ENCODE data around the gene DOHH. TPM values are rescaled to one million over a fixed set of nuclear protein-coding genes. Genes with fewer than 3 reads are reported as not detected.

Gene DOHH
- total and polyA plus RNA-seq, 2 experiments from 2014 or later: 19.0 to 34.7 TPM

DNA sequence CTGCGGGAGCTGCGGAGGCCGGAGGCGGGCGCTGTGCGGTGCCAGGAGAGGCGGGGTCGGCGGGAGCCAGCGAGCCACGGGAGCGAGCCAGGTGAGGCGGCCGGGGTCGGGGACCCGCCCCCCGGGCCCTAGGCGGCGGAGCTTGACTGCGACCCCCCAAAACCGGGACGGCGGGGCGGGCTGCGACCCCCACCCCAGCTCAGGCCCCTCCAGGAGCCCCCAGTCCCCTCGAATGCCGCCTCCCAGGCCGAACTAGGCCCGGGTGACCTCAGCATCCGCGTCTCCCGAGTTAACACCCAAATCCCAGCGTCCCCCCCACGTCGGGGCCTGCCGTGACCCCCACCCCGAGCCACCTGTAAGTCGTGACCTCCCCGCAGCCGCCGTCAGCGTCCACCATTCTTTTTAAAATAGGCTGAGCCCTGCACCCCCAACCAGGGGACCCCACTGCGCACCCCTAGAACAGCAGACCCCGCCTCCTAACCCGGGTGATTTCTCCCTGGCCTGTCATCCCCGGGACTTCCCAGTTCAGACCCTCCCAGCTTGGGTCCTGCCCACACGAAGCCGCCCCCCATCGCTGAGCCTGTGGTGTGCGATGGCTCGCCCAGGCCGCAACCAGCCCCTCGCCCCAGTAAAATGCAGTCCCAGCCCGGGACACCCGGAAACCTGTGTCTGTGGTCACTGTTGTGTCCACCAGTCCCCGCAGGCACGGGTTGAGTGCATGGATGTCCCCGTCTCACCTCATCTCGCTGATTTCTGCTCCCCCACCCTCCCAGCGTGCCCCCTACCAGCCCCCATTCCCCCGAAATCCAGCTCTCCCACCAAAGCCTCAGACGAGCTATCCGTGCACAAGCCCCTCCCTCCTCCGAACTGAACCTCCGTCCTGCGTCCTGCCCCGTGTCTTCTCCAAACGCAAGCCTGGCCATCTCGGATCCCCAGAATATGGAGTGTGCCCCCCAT lies 6.2 kb upstream of the DOHH start:
- Histone ChIP-seq H3K4me3 (peak overlapping the region; percentile 86), H3F3A (replicated peaks; ENCODE audit: low read depth) (no peaks in the 10 kb centered on the region), H3K4me1 (ENCODE audit: insufficient read depth) (peaks cover 15% of the 10 kb centered on the region), H3K36me3 (ENCODE audit: insufficient read depth) (no peaks in the 10 kb centered on the region), H2AFZ (peak overlapping the region; percentile 43; the same call in 1 of the 2 replicates), H3K9me2 (ENCODE audit: insufficient read depth) (no peaks in the 10 kb centered on the region), H3K27ac (ENCODE audit: low read depth) (no peak overlapping the region), H3K4me2 (peak overlapping the region; percentile 97), H4K20me1 (replicated peaks; ENCODE audit: insufficient read depth) (peaks cover 7% of the 10 kb centered on the region; the same call in 1 of the 2 replicates), H3K79me2 (replicated peaks; ENCODE audit: insufficient read depth) (peaks cover 33% of the 10 kb centered on the region), H3K27me3 (ENCODE audit: insufficient read depth) (no peaks in the 10 kb centered on the region)
- TF ChIP-seq NANOG (IDR thresholded peaks at IDR 0.05; ENCODE audit: borderline replicate concordance) (no peak), ZNF114 (CRISPR knock-in tag; IDR thresholded peaks at IDR 0.05) (no peak), EZH2 (IDR thresholded peaks at IDR 0.05; ENCODE audit: low read depth, unreplicated experiment) (no peak), ZNF331 (CRISPR knock-in tag; IDR thresholded peaks at IDR 0.05; ENCODE audit: low read depth) (no peak), POLR2AphosphoS5 (IDR thresholded peaks at IDR 0.05; ENCODE audit: low read depth) (no peak), CREB1 (CRISPR knock-in tag; IDR thresholded peaks at IDR 0.05; ENCODE audit: low read depth) (no peak)
- TF ChIP-seq, protein P1, sequence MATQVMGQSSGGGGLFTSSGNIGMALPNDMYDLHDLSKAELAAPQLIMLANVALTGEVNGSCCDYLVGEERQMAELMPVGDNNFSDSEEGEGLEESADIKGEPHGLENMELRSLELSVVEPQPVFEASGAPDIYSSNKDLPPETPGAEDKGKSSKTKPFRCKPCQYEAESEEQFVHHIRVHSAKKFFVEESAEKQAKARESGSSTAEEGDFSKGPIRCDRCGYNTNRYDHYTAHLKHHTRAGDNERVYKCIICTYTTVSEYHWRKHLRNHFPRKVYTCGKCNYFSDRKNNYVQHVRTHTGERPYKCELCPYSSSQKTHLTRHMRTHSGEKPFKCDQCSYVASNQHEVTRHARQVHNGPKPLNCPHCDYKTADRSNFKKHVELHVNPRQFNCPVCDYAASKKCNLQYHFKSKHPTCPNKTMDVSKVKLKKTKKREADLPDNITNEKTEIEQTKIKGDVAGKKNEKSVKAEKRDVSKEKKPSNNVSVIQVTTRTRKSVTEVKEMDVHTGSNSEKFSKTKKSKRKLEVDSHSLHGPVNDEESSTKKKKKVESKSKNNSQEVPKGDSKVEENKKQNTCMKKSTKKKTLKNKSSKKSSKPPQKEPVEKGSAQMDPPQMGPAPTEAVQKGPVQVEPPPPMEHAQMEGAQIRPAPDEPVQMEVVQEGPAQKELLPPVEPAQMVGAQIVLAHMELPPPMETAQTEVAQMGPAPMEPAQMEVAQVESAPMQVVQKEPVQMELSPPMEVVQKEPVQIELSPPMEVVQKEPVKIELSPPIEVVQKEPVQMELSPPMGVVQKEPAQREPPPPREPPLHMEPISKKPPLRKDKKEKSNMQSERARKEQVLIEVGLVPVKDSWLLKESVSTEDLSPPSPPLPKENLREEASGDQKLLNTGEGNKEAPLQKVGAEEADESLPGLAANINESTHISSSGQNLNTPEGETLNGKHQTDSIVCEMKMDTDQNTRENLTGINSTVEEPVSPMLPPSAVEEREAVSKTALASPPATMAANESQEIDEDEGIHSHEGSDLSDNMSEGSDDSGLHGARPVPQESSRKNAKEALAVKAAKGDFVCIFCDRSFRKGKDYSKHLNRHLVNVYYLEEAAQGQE (IDR thresholded peaks at IDR 0.05; ENCODE audit: unreplicated experiment): no peak
- TF ChIP-seq, protein P2, sequence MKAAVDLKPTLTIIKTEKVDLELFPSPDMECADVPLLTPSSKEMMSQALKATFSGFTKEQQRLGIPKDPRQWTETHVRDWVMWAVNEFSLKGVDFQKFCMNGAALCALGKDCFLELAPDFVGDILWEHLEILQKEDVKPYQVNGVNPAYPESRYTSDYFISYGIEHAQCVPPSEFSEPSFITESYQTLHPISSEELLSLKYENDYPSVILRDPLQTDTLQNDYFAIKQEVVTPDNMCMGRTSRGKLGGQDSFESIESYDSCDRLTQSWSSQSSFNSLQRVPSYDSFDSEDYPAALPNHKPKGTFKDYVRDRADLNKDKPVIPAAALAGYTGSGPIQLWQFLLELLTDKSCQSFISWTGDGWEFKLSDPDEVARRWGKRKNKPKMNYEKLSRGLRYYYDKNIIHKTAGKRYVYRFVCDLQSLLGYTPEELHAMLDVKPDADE (IDR thresholded peaks at IDR 0.05): no peak
- Mint-ChIP-seq H3K4me3 (peak overlapping the region; percentile 82), H3K36me3 (ENCODE audit: low read depth) (peaks cover 11% of the 10 kb centered on the region; the same call in 2 of the 3 replicates), H3K27ac (no peak overlapping the region; the same call in 1 of the 2 replicates), H3K4me1 (peaks cover 11% of the 10 kb centered on the region; the same call in 2 of the 3 replicates), H3K27me3 (ENCODE audit: insufficient read depth, low read depth, poor library complexity) (peaks cover 25% of the 10 kb centered on the region), H3K9me3 (no peaks in the 10 kb centered on the region)
- ATAC-seq: peak; percentile 12
- peak; percentile 52 for DNase-seq (ENCODE audit: low spot score)
